Stimulated activated naive B cell treated with anti-CD40 and anti-IgM and Interleukin-4, amounts not matched to agents 10 μg/mL and 1 μg/mL and 100 μg/mL, for 72 hours (primary cell): ENCODE measurements around the gene SCFD2.
"Not testable (repeated sequence)": the region's sequence is repeated elsewhere in the genome, so short reads cannot be mapped to it uniquely, and the experiment has no call there.

ENCODE experiments used
- ATAC-seq, 2 donors: fragments of 150-1000 bp; cut with Tn5 transposase; replicated peaks; 2 replicates each; pipeline ENCODE4 v1.10.0; 2021; ENCODE audit warnings: moderate library complexity in 1 of 2
- DNase-seq: peaks from one replicate; pipeline ENCODE4 v3.0.0; 2021
- H3K27ac Mint-ChIP-seq: one replicate; pipeline ENCODE4 v1.8.0; 2022; ENCODE audit warnings: mild to moderate bottlenecking, mixed read lengths
- H3K27me3 Mint-ChIP-seq, 2 donors: one replicate each; pipeline ENCODE4 v1.8.0; 2022; ENCODE audit warnings: mixed read lengths in 2 of 2
- H3K36me3 Mint-ChIP-seq, 2 donors: one replicate each; pipeline ENCODE4 v1.8.0; 2022; ENCODE audit warnings: mixed read lengths in 2 of 2, mild to moderate bottlenecking in 1 of 2
- H3K4me1 Mint-ChIP-seq, 2 donors: one replicate each; pipeline ENCODE4 v1.8.0; 2022; ENCODE audit warnings: mixed read lengths in 2 of 2, mild to moderate bottlenecking in 1 of 2
- H3K4me3 Mint-ChIP-seq, 2 donors: one replicate each; pipeline ENCODE4 v1.8.0; 2022; ENCODE audit warnings: mild to moderate bottlenecking in 2 of 2, mixed read lengths in 2 of 2, moderate library complexity in 1 of 2
- H3K9me3 Mint-ChIP-seq, 2 donors: one replicate each; pipeline ENCODE4 v1.8.0; 2022; ENCODE audit warnings: mixed read lengths in 2 of 2, mild to moderate bottlenecking in 1 of 2

SCFD2 gene

DNA sequence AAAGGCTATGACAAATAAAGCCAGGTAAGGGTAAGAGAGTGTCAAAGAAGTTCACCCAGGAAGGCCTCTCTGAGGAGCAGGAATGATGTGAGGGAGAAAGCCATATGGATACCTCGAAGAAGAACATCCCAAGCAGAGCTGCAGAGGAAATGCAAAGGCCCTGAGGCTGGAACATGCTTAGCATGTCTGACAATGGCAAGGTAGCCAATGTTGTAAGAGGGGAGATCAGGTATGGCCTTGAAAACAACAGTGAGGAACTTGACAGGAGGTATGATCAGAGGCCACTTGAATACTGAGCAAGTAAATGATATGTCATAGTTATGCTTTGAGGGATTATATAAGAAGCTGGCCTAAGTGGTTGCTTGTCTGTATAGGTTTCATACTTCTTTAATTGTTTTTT is 3.8 kb downstream of the SCFD2 start:
- ATAC-seq, result no peak
- DNase-seq, result no peak
- Mint-ChIP-seq H3K36me3 (peaks cover 21 to 29% of the 10 kb centered on the region in 2 donors), H3K27ac (no peak overlapping the region), H3K27me3 (no peaks in the 10 kb centered on the region), H3K9me3 (no peaks in the 10 kb centered on the region), H3K4me3 (peak overlapping the region; percentile 13 to 41), H3K4me1 (peaks cover 25 to 51% of the 10 kb centered on the region in 2 donors)

DNA sequence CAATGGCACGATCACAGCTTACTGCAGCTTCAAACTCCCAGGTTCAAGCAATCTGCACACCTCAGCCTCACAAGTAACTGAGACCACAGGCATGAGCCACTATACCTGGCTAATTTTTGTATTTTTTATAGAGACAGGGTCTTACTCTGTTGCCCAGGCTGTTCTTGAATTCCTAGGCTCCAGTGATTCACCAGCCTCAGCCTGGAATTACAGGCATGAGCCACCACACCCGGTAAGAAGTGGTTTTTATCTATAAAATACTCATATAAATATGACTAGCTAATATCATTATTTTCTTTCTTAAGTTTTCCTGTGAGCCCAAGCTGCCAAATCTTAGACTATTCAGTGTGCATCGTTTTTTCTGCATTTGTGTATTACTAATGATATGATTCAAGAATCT is 4.4 kb downstream of the SCFD2 start:
- ATAC-seq, result no peak
- DNase-seq, result no peak
- peaks cover 22 to 54% of the 10 kb centered on the region in 2 donors for H3K4me1 Mint-ChIP-seq
- no peak overlapping the region for H3K4me3 Mint-ChIP-seq
- H3K27ac Mint-ChIP-seq, result no peak overlapping the region
- peaks cover 21 to 29% of the 10 kb centered on the region in 2 donors for H3K36me3 Mint-ChIP-seq
- no peaks in the 10 kb centered on the region for H3K27me3 Mint-ChIP-seq
- H3K9me3 Mint-ChIP-seq, result no peaks in the 10 kb centered on the region

DNA sequence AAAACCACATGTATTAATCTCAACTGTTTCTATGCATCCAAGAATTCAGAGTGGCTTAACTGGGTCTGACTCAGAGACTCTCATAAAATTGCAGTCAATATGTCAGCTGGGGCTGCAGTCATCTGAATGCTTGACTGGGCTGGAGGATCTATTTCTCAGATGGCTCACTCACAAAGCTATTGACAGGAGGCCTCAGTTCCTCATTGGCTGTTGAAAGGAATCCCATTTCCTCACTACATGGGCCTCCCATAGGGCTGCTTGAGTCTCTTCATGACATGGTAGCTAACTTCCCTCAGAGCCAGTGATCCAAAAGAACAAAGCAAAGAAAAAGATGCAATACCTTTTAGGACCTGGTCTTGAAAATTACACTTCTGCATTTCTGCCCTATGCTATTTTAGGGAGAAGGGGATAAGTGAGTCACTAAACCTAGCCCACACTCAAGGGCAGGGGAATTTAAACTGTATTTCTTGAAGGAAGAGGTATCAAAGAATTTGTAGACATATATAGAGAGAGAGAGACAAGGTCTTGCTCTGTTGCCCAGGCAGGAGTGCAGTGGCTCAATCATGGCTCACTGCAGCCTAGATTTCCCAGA is 9.8 kb downstream of the SCFD2 start:
- Mint-ChIP-seq H3K27me3 (no peaks in the 10 kb centered on the region), H3K36me3 (peaks cover 39 to 49% of the 10 kb centered on the region in 2 donors), H3K4me3 (peak overlapping the region; percentile 17 to 45), H3K4me1 (peaks cover 19 to 33% of the 10 kb centered on the region in 2 donors), H3K27ac (peak overlapping the region; percentile 90), H3K9me3 (peaks cover 7 to 9% of the 10 kb centered on the region in 2 donors)
- ATAC-seq (peak; percentile 94 to 96), DNase-seq (peak; percentile 29)

DNA sequence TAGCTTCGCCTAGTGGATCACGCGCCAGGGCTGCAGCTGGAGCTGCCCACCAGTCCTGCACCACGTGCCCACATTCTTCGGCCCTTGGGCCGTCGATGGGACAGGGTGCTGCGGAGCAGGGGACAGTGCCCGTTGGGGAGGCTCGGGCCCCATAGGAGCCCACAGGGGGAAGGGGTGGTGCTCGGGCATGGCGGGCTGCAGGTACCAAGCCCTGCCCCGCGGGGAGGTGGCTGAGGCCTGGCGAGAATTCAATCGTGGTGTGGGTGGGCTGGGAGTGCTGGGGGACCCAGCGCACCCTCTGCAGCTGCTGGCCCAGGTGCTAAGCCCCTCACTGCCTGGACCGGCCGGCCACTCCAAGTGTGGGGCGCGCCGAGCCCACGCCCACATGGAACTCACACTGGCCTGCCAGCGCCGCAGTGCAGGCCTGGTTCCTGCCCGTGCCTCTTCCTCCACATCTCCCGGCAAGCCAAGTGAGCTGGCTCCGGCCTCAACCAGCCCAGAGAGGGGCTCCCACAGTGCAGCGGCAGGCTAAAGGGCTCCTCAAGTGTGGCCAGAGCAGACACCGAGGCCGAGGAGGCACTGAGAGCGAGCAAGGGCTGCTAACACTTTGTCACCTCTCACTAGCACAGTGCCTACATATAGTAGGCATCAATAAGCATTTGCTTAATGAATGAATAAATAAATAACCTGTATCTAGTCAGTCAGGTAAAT is 11.7 kb downstream of the SCFD2 start:
- DNase-seq (no peak), ATAC-seq (no peak)
- no peaks in the 10 kb centered on the region for H3K27me3 Mint-ChIP-seq
- H3K9me3 Mint-ChIP-seq, result peaks cover 7 to 9% of the 10 kb centered on the region in 2 donors
- peaks cover 11 to 16% of the 10 kb centered on the region in 2 donors for H3K4me1 Mint-ChIP-seq
- peaks cover 43 to 59% of the 10 kb centered on the region in 2 donors for H3K36me3 Mint-ChIP-seq
- no peak overlapping the region for H3K4me3 Mint-ChIP-seq
- H3K27ac Mint-ChIP-seq, result no peak overlapping the region

DNA sequence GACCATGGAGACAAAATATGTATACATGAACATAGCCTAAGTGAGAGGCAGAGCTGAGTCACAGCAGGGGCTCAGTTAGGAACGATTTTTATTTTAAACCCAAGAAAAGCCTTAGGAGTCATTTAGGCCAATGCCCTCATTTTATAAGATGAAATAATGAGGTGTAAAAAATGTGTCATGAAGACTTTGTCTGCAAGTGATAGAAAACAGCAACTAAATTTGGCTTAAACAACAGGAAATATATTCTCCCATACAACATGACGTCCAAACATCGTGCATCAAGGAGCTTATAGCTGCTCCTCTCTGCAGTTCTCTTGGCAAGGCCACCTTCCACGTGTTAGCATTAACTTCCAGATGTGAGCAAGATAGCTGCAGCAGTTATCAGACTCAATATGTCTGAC is 16.8 kb downstream of the SCFD2 start:
- Mint-ChIP-seq H3K9me3 (peaks cover 0 to 4% of the 10 kb centered on the region in 2 donors), H3K27me3 (no peaks in the 10 kb centered on the region), H3K4me1 (peaks cover 7 to 8% of the 10 kb centered on the region in 2 donors), H3K27ac (no peak overlapping the region), H3K4me3 (no peak overlapping the region), H3K36me3 (peaks cover 55 to 81% of the 10 kb centered on the region in 2 donors)
- ATAC-seq (no peak), DNase-seq (no peak)

DNA sequence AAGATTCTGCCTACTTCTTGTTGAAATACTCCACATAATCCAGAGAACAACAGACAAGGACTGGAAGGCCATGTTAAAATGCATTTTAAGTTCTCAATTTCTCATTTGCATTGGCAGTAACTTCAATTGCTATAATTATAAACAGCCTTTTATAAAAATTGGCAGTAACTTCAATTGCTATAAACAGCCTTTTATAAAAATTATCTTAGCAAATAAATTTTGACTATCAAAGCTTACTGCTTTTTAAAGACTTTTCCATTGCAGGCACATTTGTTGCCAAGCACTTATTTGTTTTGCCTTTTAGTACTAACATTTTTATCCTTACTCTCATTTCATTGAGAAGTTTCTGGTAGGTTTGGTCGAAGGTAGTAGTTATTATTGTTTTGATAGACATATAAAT is 17.8 kb downstream of the SCFD2 start:
- Mint-ChIP-seq H3K4me3 (no peak overlapping the region), H3K36me3 (peaks cover 55 to 81% of the 10 kb centered on the region in 2 donors), H3K27me3 (no peaks in the 10 kb centered on the region), H3K9me3 (peaks cover 0 to 4% of the 10 kb centered on the region in 2 donors), H3K4me1 (peaks cover 10 to 15% of the 10 kb centered on the region in 2 donors), H3K27ac (no peak overlapping the region)
- ATAC-seq, result no peak
- no peak for DNase-seq

DNA sequence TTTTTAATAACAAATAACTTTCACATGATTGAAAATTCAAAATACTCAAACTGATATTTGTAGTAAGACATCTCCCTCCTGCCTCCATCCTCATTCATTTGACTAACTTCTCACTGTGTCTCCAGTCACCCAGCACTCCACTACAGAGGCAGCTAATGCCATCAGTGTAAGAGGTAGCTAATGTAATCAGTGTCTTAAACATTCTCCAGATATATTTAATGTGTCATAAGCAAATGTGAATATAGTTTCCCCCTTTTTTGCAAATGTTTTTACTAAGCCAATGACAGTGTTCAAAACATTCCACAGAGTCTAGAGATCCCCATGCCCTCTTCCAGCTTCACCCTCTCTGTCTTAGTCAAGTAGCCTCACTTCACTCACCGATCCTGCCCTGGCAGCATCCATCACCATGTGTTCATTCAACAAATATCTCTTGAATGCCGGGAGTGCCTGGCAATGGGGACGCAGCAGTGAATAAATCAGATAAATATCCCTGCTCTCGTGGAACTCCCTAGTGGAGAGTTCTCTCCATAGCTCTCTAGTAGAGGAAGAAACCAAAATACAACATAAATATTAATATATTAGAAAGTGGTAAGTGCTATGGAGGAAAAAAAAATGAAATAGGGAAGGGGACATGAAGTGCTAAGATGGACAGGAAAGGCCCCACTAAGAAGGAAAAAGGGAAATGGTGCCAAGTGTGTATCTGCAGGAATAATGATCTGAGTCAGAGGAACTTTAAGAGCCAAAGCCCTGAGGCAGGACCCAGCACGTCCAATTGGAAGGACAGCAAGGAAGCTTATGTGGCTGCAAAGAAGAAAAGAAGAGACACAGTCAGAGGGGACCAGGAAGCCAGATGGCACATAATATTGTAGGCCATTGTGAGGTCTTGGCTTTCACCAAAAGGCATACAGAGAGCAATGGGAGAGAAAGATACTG is 18.7 kb downstream of the SCFD2 start:
- H3K9me3 Mint-ChIP-seq, result peaks cover 2 to 4% of the 10 kb centered on the region in 2 donors
- DNase-seq, result no peak
- H3K4me1 Mint-ChIP-seq, result peaks cover 9 to 23% of the 10 kb centered on the region in 2 donors
- peaks cover 55 to 78% of the 10 kb centered on the region in 2 donors for H3K36me3 Mint-ChIP-seq
- H3K27ac Mint-ChIP-seq, result no peak overlapping the region
- H3K4me3 Mint-ChIP-seq, result no peak overlapping the region
- H3K27me3 Mint-ChIP-seq, result no peaks in the 10 kb centered on the region
- no peak for ATAC-seq

- Mint-ChIP-seq H3K4me1 (peaks cover 9 to 26% of the 10 kb centered on the region in 2 donors), H3K36me3 (peaks cover 59 to 82% of the 10 kb centered on the region in 2 donors)
- ATAC-seq, H3K27me3 Mint-ChIP-seq, H3K27ac Mint-ChIP-seq, H3K9me3 Mint-ChIP-seq, DNase-seq, H3K4me3 Mint-ChIP-seq: not testable (repeated sequence)
Observed at GRCh38 chr4:53346392-53346791, 19.5 kb downstream of the SCFD2 start.

GRCh38 chr4:53340145-53340544 is 25.7 kb downstream of the SCFD2 start:
- Mint-ChIP-seq H3K36me3 (peaks cover 41 to 57% of the 10 kb centered on the region in 2 donors), H3K4me1 (peaks cover 9 to 32% of the 10 kb centered on the region in 2 donors)
- H3K27ac Mint-ChIP-seq, H3K9me3 Mint-ChIP-seq, DNase-seq, H3K4me3 Mint-ChIP-seq, H3K27me3 Mint-ChIP-seq, ATAC-seq: not testable (repeated sequence)

GRCh38 chr4:53334916-53335315 is 30.9 kb downstream of the SCFD2 start:
- ATAC-seq, DNase-seq, H3K4me3 Mint-ChIP-seq, H3K27ac Mint-ChIP-seq, H3K9me3 Mint-ChIP-seq, H3K4me1 Mint-ChIP-seq, H3K27me3 Mint-ChIP-seq: not testable (repeated sequence)
- peaks cover 14 to 23% of the 10 kb centered on the region in 2 donors for H3K36me3 Mint-ChIP-seq

DNA sequence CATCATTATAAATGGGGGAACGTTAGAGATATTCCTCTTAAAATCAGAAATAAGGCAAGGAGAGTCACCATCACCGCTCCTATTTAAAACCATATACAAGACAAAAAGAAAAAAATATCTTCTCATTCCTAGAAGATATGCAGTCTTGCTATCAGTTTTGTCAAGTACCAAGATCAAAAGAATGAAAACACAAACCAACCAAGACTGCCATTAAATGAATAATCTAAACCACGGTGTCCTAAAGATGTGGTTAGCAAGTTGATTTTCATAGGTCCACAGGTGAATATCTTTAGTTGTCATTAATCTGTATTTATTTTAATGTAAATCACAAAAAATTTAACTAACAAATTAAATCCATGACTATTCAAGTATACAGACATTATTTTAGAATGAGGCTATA is 39.3 kb downstream of the SCFD2 start:
- Mint-ChIP-seq H3K36me3 (peaks cover 21 to 28% of the 10 kb centered on the region in 2 donors), H3K27ac (no peak overlapping the region), H3K4me3 (no peak overlapping the region), H3K4me1 (peaks cover 8 to 14% of the 10 kb centered on the region in 2 donors), H3K27me3 (no peaks in the 10 kb centered on the region), H3K9me3 (peaks cover 0 to 4% of the 10 kb centered on the region in 2 donors)
- ATAC-seq (no peak), DNase-seq (no peak)

DNA sequence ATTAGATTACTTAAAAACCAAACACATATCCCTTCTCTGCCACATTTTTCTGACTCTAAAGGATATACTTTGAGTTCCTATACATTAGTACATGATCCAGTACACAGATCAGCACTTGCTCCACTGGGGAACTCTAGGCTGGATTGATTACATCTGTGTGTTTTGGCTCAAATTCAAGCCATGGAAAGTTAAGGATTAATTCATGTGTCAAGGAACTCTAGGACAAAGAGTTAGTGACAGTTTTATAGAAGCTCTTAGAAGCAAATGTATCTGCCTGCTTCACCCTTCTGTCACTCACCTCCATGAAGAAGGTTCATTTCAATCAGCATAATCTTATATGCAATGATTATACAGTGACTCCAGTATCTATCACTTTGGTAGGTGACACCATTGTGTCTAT is 43.2 kb downstream of the SCFD2 start:
- peaks cover 0 to 2% of the 10 kb centered on the region in 2 donors for H3K9me3 Mint-ChIP-seq

DNA sequence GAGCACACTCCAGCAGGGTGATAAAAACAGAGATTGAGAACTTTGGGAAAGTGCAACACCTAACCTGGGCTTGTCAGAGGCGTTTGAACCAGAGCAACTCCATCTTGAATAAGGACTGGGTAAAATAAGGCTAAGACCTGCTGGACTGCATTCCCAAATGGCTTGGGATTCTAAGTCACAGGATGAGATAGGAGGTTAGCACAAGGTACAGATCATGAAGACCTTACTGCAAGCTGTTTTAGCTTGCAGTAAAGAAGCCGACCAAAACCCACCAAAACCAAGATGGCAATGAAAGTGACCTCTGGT is 43.9 kb downstream of the SCFD2 start:
- H3K27ac Mint-ChIP-seq, result no peak overlapping the region
- H3K36me3 Mint-ChIP-seq, result peaks cover 11 to 15% of the 10 kb centered on the region in 2 donors
- DNase-seq (no peak), ATAC-seq (no peak)
- no peak overlapping the region for H3K4me3 Mint-ChIP-seq
- H3K4me1 Mint-ChIP-seq, result peaks cover 11 to 23% of the 10 kb centered on the region in 2 donors
- H3K9me3 Mint-ChIP-seq, result peaks cover 0 to 2% of the 10 kb centered on the region in 2 donors
- H3K27me3 Mint-ChIP-seq, result no peaks in the 10 kb centered on the region

More for the DNA sequence above, 43.2 kb downstream of the SCFD2 start:
- no peak for DNase-seq
- Mint-ChIP-seq H3K4me1 (peaks cover 12 to 23% of the 10 kb centered on the region in 2 donors), H3K27me3 (no peaks in the 10 kb centered on the region), H3K27ac (no peak overlapping the region), H3K36me3 (peaks cover 18 to 20% of the 10 kb centered on the region in 2 donors), H3K4me3 (no peak overlapping the region)
- no peak for ATAC-seq
